Osteocyte (in vitro differentiated cells): ENCODE data around the gene TSR3. TPM values are rescaled to one million over a fixed set of nuclear protein-coding genes. Genes with fewer than 3 reads are reported as not detected.

Source experiments
- DNase-seq: peaks from one replicate; pipeline ENCODE4 v3.0.0; 2021; ENCODE audit warnings: mixed read lengths; ENCODE audit not compliant: unreplicated experiment; ENCODE audit errors: extremely low spot score
- H3K27ac Mint-ChIP-seq: one replicate; pipeline ENCODE4 v1.8.0; 2021; ENCODE audit warnings: mild to moderate bottlenecking, mixed read lengths; ENCODE audit not compliant: unreplicated experiment
- H3K27me3 Mint-ChIP-seq: one replicate; pipeline ENCODE4 v1.8.0; 2021; ENCODE audit warnings: mixed read lengths; ENCODE audit not compliant: unreplicated experiment
- H3K36me3 Mint-ChIP-seq: one replicate; pipeline ENCODE4 v1.8.0; 2021; ENCODE audit warnings: mixed read lengths; ENCODE audit not compliant: unreplicated experiment
- H3K4me1 Mint-ChIP-seq: one replicate; pipeline ENCODE4 v1.8.0; 2021; ENCODE audit warnings: mixed read lengths; ENCODE audit not compliant: unreplicated experiment
- H3K4me3 Mint-ChIP-seq: one replicate; pipeline ENCODE4 v1.8.0; 2021; ENCODE audit warnings: mild to moderate bottlenecking, moderate library complexity, mixed read lengths; ENCODE audit not compliant: unreplicated experiment
- H3K9me3 Mint-ChIP-seq: one replicate; pipeline ENCODE4 v1.8.0; 2021; ENCODE audit warnings: mixed read lengths; ENCODE audit not compliant: unreplicated experiment
- total RNA-seq: library from RNA; stranded (reverse); gene quantifications from 2 replicates; pipeline ENCODE4 v1.2.1, GENCODE V29; 2021
- TF ChIP-seq, protein P1 (sequence below): fragments of 200-600 bp; sonication (generic); IDR thresholded peaks from 2 replicates; pipeline ENCODE4 v1.5.0; 2021; ENCODE audit warnings: antibody characterized with exemption, mild to moderate bottlenecking, moderate library complexity

Gene TSR3
- total RNA-seq, 1 donor from 2014 or later: 58.0 TPM

DNA sequence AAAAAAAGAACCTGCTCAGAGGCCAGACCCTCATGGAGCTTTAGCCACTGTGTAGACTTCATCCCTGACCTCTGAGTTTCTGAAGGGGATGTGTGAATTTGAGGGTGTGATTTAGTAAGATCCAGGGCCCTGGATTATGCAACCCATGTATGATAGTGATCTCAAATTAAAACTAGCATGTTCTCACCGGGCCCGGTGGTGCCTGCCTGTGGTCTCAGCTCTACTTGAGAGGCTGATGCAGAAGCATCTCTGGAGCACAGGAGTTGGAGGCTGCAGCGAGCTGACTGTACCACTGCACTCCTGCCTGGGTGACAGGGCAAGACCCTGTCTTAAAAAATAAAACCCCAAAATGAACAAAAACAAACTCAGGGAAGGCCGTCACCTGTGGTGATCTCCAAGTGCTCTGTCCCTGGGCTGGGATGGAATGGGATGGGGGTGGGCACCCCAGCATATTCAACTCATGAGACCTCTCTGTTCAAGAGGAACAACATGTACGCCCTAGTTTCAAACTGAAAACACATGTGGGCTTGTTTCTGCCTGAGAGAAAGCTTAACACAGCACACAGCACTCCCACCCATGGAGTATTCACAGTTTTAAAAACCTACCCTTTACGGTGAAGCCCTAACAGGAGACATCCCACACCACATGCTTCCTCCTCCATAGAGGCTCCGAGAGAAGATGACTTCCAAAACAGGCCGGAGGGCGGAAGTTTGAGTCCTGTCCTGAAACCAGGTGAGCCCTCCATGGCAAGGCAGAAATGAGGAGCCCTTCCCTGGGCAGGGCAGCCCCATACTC is 30.1 kb upstream of the TSR3 start:
- Mint-ChIP-seq H3K36me3 (peaks cover 14% of the 10 kb centered on the region), H3K9me3 (no peaks in the 10 kb centered on the region), H3K27ac (no peak overlapping the region), H3K4me1 (peaks cover 20% of the 10 kb centered on the region), H3K4me3 (no peak overlapping the region), H3K27me3 (no peaks in the 10 kb centered on the region)
- TF ChIP-seq, protein P1, sequence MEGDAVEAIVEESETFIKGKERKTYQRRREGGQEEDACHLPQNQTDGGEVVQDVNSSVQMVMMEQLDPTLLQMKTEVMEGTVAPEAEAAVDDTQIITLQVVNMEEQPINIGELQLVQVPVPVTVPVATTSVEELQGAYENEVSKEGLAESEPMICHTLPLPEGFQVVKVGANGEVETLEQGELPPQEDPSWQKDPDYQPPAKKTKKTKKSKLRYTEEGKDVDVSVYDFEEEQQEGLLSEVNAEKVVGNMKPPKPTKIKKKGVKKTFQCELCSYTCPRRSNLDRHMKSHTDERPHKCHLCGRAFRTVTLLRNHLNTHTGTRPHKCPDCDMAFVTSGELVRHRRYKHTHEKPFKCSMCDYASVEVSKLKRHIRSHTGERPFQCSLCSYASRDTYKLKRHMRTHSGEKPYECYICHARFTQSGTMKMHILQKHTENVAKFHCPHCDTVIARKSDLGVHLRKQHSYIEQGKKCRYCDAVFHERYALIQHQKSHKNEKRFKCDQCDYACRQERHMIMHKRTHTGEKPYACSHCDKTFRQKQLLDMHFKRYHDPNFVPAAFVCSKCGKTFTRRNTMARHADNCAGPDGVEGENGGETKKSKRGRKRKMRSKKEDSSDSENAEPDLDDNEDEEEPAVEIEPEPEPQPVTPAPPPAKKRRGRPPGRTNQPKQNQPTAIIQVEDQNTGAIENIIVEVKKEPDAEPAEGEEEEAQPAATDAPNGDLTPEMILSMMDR: no peak
- DNase-seq: no peak

DNA sequence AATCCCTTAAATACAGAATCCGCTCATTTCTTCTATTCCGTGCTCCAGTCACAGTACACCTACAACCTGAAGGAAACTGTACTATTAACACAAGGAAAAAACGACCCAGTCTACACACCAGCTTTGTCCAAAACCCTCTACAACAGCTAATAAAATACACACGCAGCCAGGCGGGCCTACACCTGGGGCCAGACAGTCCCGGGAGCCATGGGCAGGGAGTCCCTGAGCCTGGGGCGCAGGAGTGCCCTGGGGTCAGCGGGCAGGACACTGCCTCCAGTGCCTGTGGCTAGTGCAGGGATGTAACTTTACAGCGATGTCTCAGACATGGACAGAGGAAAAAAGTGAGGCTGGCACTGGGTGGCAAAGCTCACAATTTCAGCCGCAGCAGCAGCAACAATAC is 28.5 kb upstream of the TSR3 start:
- TF ChIP-seq, protein P1: no peak
- DNase-seq: no peak
- no peaks in the 10 kb centered on the region for H3K9me3 Mint-ChIP-seq
- peaks cover 20% of the 10 kb centered on the region for H3K4me1 Mint-ChIP-seq
- peaks cover 14% of the 10 kb centered on the region for H3K36me3 Mint-ChIP-seq
- no peaks in the 10 kb centered on the region for H3K27me3 Mint-ChIP-seq
- peak overlapping the region; percentile 62 for H3K27ac Mint-ChIP-seq
- H3K4me3 Mint-ChIP-seq: peak overlapping the region; percentile 68

DNA sequence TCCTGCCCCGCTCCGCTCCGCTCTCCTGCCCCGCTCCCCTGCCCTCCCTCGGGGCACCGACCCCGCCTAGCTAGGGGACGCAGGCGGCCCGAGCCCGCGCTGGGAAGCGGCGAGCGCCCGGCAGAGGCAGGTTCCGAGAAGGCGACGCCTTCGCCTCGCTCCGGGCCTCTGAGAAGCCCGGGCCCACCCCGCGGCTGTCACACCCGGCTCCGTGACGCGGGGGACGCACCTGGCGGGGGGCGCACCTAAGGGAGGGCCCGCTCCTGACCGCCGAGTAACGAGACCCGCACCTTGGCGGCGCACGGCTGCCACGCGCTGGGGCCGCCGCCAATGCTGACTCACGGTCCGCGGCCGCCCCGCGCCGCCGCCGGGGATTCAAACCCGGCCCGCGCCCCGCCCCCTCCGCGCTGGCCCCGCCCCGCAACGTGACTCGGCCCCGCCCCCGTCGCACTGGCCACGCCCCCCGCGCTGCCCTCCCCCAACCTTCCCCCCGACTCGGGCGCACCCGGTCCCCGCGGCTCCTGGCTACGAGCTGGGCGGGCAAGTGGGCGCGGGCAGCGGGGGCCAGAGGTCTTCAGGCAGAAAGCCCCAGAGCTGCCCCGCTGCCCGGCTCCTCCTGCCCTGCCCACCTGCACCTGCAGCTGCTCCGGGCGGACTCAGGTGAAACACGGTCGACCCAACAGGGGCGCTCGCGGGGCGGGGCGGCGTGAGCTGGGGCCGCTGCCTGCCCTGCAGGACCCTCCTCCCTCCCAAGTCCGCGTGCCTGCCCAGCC is 27.8 kb upstream of the TSR3 start:
- H3K9me3 Mint-ChIP-seq: no peaks in the 10 kb centered on the region
- H3K36me3 Mint-ChIP-seq: peaks cover 10% of the 10 kb centered on the region
- peak overlapping the region; percentile 62 for H3K27ac Mint-ChIP-seq
- H3K4me1 Mint-ChIP-seq: peaks cover 20% of the 10 kb centered on the region
- H3K27me3 Mint-ChIP-seq: no peaks in the 10 kb centered on the region
- TF ChIP-seq, protein P1: no peak
- H3K4me3 Mint-ChIP-seq: peak overlapping the region; percentile 68
- DNase-seq: no peak

DNA sequence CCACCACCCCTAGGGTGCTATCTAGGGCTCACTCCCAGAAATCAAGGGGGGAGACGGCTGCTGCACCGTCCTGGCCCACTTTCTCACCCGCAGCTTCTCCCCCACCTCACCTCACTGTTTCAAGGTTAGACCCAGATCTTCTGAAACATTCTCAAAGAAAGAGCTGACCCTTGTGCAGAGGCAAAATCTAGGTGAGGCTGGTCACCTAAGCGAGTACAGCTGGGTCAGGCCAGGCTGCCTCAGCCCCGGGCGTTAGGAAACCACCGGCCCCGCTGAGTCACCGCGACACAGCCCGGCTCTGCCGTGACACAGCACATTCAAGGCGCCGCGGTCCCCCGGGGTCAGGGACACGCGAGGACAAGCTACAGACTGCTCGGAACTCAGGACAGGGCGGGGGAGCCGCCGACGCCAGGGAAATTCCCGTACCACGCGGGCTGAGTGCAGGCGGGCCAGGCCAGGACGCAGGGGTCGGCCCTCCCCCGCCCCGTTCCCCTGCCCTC is 27.2 kb upstream of the TSR3 start:
- no peaks in the 10 kb centered on the region for H3K27me3 Mint-ChIP-seq
- H3K36me3 Mint-ChIP-seq: peaks cover 10% of the 10 kb centered on the region
- TF ChIP-seq, protein P1: no peak
- no peaks in the 10 kb centered on the region for H3K9me3 Mint-ChIP-seq
- peak overlapping the region; percentile 71 for H3K4me3 Mint-ChIP-seq
- peak overlapping the region; percentile 87 for H3K27ac Mint-ChIP-seq
- H3K4me1 Mint-ChIP-seq: peaks cover 20% of the 10 kb centered on the region
- DNase-seq: peak; percentile 92
